ENCODE measurements around the gene MIPEP.

DNA sequence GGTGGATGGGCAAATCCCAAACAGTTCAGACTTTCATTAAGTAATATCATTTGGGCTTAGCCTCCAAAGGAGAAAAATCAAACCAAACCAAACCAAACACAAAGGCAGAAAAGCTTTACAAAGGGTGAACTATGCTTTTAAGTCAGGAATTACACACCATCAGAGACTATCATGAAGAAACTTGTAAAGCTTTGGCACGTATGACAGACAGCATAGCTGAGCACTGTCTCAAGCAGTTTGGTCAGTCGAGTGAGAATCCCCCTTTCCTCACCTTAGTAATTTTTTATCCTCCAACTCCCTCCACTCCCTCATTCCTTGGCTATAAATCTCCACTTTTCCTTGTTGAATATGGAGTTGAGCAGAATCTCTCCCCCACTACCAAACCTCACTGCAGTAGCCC lies 72.1 kb downstream of the MIPEP start:
- TF ChIP-seq, protein P1, sequence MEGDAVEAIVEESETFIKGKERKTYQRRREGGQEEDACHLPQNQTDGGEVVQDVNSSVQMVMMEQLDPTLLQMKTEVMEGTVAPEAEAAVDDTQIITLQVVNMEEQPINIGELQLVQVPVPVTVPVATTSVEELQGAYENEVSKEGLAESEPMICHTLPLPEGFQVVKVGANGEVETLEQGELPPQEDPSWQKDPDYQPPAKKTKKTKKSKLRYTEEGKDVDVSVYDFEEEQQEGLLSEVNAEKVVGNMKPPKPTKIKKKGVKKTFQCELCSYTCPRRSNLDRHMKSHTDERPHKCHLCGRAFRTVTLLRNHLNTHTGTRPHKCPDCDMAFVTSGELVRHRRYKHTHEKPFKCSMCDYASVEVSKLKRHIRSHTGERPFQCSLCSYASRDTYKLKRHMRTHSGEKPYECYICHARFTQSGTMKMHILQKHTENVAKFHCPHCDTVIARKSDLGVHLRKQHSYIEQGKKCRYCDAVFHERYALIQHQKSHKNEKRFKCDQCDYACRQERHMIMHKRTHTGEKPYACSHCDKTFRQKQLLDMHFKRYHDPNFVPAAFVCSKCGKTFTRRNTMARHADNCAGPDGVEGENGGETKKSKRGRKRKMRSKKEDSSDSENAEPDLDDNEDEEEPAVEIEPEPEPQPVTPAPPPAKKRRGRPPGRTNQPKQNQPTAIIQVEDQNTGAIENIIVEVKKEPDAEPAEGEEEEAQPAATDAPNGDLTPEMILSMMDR (IDR thresholded peaks at IDR 0.05), result no peak
- no peak for TF ChIP-seq POLR2A (IDR thresholded peaks at IDR 0.05)
